ENCODE measurements around the gene ADARB2.

ADARB2 gene

GRCh38 chr10:1190791-1191490, 546.4 kb downstream of the ADARB2 start:
- DNase-seq: no peak

- DNase-seq: no peak
These were observed 547.3 kb downstream of the ADARB2 start for GRCh38 chr10:1190052-1190395.

- no peak for DNase-seq
These were observed 547.9 kb downstream of the ADARB2 start for GRCh38 chr10:1189166-1190051.

- no peak for DNase-seq
These were observed 548.7 kb downstream of the ADARB2 start for GRCh38 chr10:1188558-1189135.

- DNase-seq: no peak
These were observed 549.3 kb downstream of the ADARB2 start for GRCh38 chr10:1187855-1188557.

- no peak for DNase-seq
These were observed 550.0 kb downstream of the ADARB2 start for GRCh38 chr10:1187151-1187854.

GRCh38 chr10:1186683-1186990, 550.7 kb downstream of the ADARB2 start:
- DNase-seq: no peak

- DNase-seq: no peak
These were observed 551.2 kb downstream of the ADARB2 start for GRCh38 chr10:1185911-1186682.

- no peak for DNase-seq
These were observed 552.5 kb downstream of the ADARB2 start for GRCh38 chr10:1184541-1185430.

- DNase-seq: no peak
These were observed 553.6 kb downstream of the ADARB2 start for GRCh38 chr10:1183701-1184100.

GRCh38 chr10:1183033-1183396, 554.3 kb downstream of the ADARB2 start:
- DNase-seq: no peak

- no peak for DNase-seq
These were observed 554.9 kb downstream of the ADARB2 start for GRCh38 chr10:1182280-1183032.

- no peak for DNase-seq
These were observed 556.5 kb downstream of the ADARB2 start for GRCh38 chr10:1180836-1181235.

GRCh38 chr10:1180071-1180730, 557.1 kb downstream of the ADARB2 start:
- DNase-seq: no peak

GRCh38 chr10:1179346-1180070, 557.8 kb downstream of the ADARB2 start:
- DNase-seq: no peak

GRCh38 chr10:1178506-1178905, 558.8 kb downstream of the ADARB2 start:
- no peak for DNase-seq

GRCh38 chr10:1177936-1178335, 559.4 kb downstream of the ADARB2 start:
- no peak for DNase-seq

- DNase-seq: no peak
These were observed 561.3 kb downstream of the ADARB2 start for GRCh38 chr10:1175956-1176565.

- DNase-seq: no peak
These were observed 563.3 kb downstream of the ADARB2 start for GRCh38 chr10:1174022-1174421.

All from activated CD8-positive, alpha-beta memory T cell treated with anti-CD3 and anti-CD28 coated beads for 24 hours (primary cell).